GM18526 (cell line): ENCODE measurements around the gene ITFG1.

ENCODE experiments used
- POLR2A ChIP-seq: IDR thresholded peaks from 3 replicates; pipeline ENCODE4 v1.6.1; 2011; ENCODE audit not compliant: insufficient read length; ENCODE audit errors: extremely low read depth

Gene ITFG1

GRCh38 chr16:47309581-47310312 is 151.1 kb downstream of the ITFG1 start:
- TF ChIP-seq POLR2A, result no peak

DNA sequence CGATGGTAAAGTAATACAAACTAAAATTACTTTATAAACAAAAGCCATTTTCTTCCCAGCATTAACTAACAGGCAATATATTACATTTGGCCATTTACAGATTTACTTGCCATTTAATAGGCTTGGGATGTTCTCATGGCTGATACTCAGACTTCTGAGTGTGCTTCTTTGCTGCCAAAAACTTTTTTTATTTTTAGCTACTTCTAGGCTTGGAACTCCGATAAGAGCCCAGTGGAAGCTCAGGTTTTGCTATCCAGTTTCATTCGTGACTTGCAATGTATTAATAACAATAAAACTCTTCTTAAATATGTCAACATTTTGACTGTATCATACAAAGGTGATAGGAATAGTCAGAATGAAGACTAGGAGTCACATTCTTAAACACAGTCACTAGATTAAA is 152.3 kb downstream of the ITFG1 start:
- TF ChIP-seq POLR2A, result no peak

DNA sequence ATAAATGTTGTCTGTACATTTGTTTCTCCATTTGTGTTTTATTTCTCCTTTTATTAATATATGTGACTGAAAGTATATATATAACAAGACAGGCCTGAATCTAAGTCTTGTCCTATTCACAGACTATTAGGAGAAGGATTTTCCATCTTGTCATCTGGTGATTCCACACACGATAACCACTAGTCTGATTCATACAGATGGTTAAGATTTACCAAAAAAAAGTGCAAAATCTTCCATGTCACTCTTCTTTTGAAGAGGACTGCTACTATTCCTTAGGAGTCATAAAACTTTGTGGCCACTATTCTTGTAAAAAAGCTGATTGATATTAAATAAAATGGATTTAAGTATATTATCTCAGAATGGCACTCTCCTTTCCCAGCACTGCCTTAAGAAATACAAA is 156.3 kb downstream of the ITFG1 start:
- no peak for TF ChIP-seq POLR2A

GRCh38 chr16:47299587-47299986 is 161.3 kb downstream of the ITFG1 start:
- TF ChIP-seq POLR2A, result no peak

GRCh38 chr16:47284999-47285398 is 175.9 kb downstream of the ITFG1 start:
- no peak for TF ChIP-seq POLR2A

- TF ChIP-seq POLR2A, result no peak
These were observed 182.4 kb downstream of the ITFG1 start for GRCh38 chr16:47278306-47278970.

GRCh38 chr16:47276522-47276921 is 184.3 kb downstream of the ITFG1 start:
- TF ChIP-seq POLR2A, result no peak

- TF ChIP-seq POLR2A, result no peak
These were observed 197.9 kb downstream of the ITFG1 start for GRCh38 chr16:47262938-47263337.

DNA sequence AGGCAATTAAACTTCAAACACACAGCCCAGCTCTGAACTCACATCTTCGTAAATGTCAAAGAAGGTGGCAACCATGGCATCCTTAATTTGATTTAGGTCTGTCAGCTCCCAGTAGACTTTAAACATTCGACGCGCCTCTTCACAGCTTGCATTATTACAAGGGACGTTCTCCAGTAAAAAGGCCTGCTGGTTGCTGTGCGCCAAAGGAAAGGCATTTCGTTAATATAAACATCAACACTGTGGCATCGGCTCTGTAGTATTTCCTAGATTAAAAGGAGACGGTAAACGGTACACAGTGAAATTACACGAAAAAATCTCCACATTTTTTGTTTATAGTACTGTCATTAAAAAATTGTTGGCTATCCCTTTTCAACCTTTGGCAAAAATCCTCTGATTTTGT is 200.4 kb downstream of the ITFG1 start:
- no peak for TF ChIP-seq POLR2A

DNA sequence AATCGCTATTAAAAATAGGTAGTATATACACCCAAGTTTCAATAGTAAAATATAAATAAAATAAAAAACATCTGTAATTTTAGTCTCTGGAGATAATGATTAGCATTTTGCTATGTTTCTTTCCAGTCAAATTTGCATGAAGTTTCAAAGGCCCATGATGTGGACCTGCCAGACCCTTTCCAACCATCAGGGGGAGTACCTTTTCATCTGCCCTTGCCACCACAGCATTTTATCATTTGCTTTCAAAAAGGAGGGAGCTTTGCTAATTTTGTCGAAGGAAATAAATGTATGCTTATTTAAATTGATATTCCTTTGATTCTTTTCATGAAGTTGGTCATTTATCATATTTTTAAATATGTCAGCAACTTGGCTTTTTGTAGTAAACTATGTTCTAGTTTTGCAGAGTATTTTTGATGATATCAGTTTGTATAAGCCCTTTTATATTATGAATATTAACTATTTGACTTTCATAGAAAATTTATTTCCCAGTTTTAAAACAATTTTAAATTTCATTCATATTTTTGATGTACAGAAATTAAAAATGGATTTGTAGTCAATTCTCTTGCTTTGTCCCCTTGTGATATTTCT is 201.9 kb downstream of the ITFG1 start:
- TF ChIP-seq POLR2A, result no peak

GRCh38 chr16:47254756-47255155 is 206.1 kb downstream of the ITFG1 start:
- no peak for TF ChIP-seq POLR2A

GRCh38 chr16:47250983-47251382 is 209.9 kb downstream of the ITFG1 start:
- TF ChIP-seq POLR2A, result no peak

DNA sequence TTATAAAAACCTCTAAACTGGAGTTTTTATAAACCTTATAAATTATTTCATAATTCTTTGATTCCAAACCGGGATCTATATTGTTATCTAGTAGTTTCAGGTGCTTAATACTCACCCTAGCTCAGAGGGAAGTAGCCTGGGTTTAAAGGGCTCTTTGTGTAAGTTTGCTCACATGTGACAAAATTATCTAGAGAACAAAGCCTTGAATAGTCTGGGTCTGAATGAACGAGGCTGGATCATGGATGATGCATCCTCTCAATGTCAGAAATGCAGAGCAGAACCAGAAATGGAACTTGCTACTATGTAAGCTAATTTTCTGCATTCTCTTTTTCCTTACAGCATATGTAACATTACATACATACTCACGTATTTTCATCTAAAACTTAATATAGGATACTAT is 213.2 kb downstream of the ITFG1 start:
- TF ChIP-seq POLR2A, result no peak

DNA sequence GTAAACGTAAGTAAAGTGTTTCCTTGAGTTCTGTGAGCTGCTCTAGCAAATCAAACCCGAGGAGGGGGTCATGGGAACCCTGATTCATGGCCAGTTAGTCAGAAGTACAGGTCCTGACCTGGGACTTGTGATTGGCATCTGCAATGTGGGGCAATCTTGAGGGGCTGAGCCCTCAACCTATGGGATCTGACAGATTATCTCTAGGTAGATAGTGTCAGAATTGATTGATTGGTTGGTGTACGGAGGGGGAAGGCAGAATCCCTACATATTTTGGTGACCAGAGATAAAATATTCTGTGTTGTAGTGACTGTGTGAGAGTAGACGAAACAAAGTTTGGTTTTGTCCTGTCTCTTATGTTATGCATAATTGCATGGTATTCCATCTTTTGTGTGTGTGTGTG is 216.7 kb downstream of the ITFG1 start:
- no peak for TF ChIP-seq POLR2A

DNA sequence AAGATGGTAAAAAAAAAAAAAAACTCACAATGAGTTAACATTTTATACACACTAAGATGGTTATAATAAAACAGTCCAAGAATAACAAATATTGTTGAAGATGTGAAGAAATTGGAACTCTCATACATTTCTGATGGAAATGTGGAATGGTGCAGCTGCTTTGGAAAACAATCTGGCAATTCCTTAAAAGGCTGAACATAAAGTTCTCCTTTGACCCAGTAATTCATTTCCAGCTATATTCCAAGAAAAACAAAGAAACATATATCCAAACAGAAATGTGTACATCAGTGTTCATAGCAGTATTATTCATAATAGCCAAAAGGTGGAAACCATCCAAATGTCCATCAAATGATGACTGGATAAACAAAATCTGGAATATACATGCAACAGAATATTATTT is 219.8 kb downstream of the ITFG1 start:
- TF ChIP-seq POLR2A, result no peak

GRCh38 chr16:47236716-47237115 is 224.1 kb downstream of the ITFG1 start:
- TF ChIP-seq POLR2A, result no peak

- no peak for TF ChIP-seq POLR2A
These were observed 230.6 kb downstream of the ITFG1 start for GRCh38 chr16:47230296-47230695.
